H9 (cell line): ENCODE results near the gene MST1. TPM values are rescaled to one million over a fixed set of nuclear protein-coding genes. Genes with fewer than 3 reads are reported as not detected.
A peak's percentile ranks its signal among the peaks of the same experiment; 100 is the strongest.

ENCODE experiments used
- DNase-seq: peaks from one replicate; pipeline ENCODE4 v3.0.0-alpha.2; 2017
- H2AFZ ChIP-seq: one replicate; pipeline ENCODE4 v1.6.1; 2013; ENCODE audit warnings: mild to moderate bottlenecking, low read length, control low read depth, moderate library complexity
- H2AK5ac ChIP-seq: 2 replicates; pipeline ENCODE4 v1.6.1; 2013; ENCODE audit warnings: low read length, control low read depth, mixed read lengths; ENCODE audit not compliant: insufficient read length
- H2BK120ac ChIP-seq: one replicate; pipeline ENCODE4 v1.6.1; 2013; ENCODE audit warnings: low read depth, mild to moderate bottlenecking, low read length, control low read depth, inconsistent platforms; ENCODE audit not compliant: poor library complexity, severe bottlenecking
- H2BK12ac ChIP-seq: 2 replicates; pipeline ENCODE4 v1.6.1; 2013; ENCODE audit warnings: low read length, control low read depth, mixed read lengths, low read depth; ENCODE audit not compliant: insufficient read length
- H2BK15ac ChIP-seq: 2 replicates; pipeline ENCODE4 v1.6.1; 2013; ENCODE audit warnings: low read depth, low read length, control low read depth
- H2BK20ac ChIP-seq: one replicate; pipeline ENCODE4 v1.6.1; 2013; ENCODE audit warnings: low read depth, mild to moderate bottlenecking, low read length, control low read depth, inconsistent platforms; ENCODE audit not compliant: poor library complexity, severe bottlenecking
- H2BK5ac ChIP-seq: 2 replicates; pipeline ENCODE4 v1.6.1; 2013; ENCODE audit warnings: low read length, control low read depth, mixed read lengths; ENCODE audit not compliant: insufficient read length
- H3K14ac ChIP-seq: 2 replicates; pipeline ENCODE4 v1.6.1; 2013; ENCODE audit warnings: low read length, control low read depth; ENCODE audit not compliant: insufficient read depth
- H3K18ac ChIP-seq: 2 replicates; pipeline ENCODE4 v1.6.1; 2013; ENCODE audit warnings: low read depth, mild to moderate bottlenecking, mixed read lengths, low read length, control low read depth; ENCODE audit not compliant: insufficient read length
- H3K23ac ChIP-seq: 2 replicates; pipeline ENCODE4 v1.6.1; 2013; ENCODE audit warnings: low read length, control low read depth, mixed read lengths, low read depth; ENCODE audit not compliant: insufficient read length
- H3K23me2 ChIP-seq: 2 replicates; pipeline ENCODE4 v1.6.1; 2013; ENCODE audit warnings: low read depth, mild to moderate bottlenecking, mixed read lengths, low read length, control low read depth; ENCODE audit not compliant: insufficient read length, poor library complexity, severe bottlenecking
- H3K27ac ChIP-seq: 2 replicates; pipeline ENCODE4 v1.5.1; 2013; ENCODE audit warnings: low read length, control low read depth, mixed read lengths, low read depth; ENCODE audit not compliant: insufficient read length
- H3K27me3 ChIP-seq: 2 replicates; pipeline ENCODE4 v1.6.1; 2013; ENCODE audit warnings: low read length, control low read depth, inconsistent platforms; ENCODE audit not compliant: insufficient read depth
- H3K4ac ChIP-seq: 2 replicates; pipeline ENCODE4 v1.6.1; 2013; ENCODE audit warnings: low read depth, mild to moderate bottlenecking, control low read depth, inconsistent platforms, low read length, moderate library complexity
- H3K4me1 ChIP-seq: 2 replicates; pipeline ENCODE4 v1.6.1; 2013; ENCODE audit warnings: low read length, control low read depth, inconsistent platforms; ENCODE audit not compliant: insufficient read depth
- H3K4me2 ChIP-seq: 2 replicates; pipeline ENCODE4 v1.6.1; 2013; ENCODE audit warnings: low read length, control low read depth, mixed read lengths; ENCODE audit not compliant: insufficient read length, insufficient read depth
- H3K56ac ChIP-seq: 2 replicates; pipeline ENCODE4 v1.6.1; 2013; ENCODE audit warnings: low read depth, mild to moderate bottlenecking, mixed read lengths, low read length, control low read depth; ENCODE audit not compliant: insufficient read length
- H3K79me1 ChIP-seq: 2 replicates; pipeline ENCODE4 v1.6.1; 2013; ENCODE audit warnings: low read depth, mild to moderate bottlenecking, moderate library complexity, low read length, control low read depth, inconsistent platforms; ENCODE audit not compliant: insufficient read depth, poor library complexity, severe bottlenecking
- H3K79me2 ChIP-seq: 2 replicates; pipeline ENCODE4 v1.6.1; 2013; ENCODE audit warnings: low read length, control low read depth, inconsistent platforms; ENCODE audit not compliant: insufficient read depth
- H3K9ac ChIP-seq: 2 replicates; pipeline ENCODE4 v1.6.1; 2013; ENCODE audit warnings: low read length, control low read depth, mixed read lengths; ENCODE audit not compliant: insufficient read length; ENCODE audit errors: extremely low read depth
- H3K9me3 ChIP-seq: one replicate; pipeline ENCODE4 v1.6.1; 2013; ENCODE audit warnings: low read depth, low read length, inconsistent platforms; ENCODE audit not compliant: control insufficient read depth
- H3T11ph ChIP-seq: one replicate; pipeline ENCODE4 v1.6.1; 2013; ENCODE audit warnings: mild to moderate bottlenecking, low read length, control low read depth, inconsistent platforms
- H4K20me1 ChIP-seq: one replicate; pipeline ENCODE4 v1.6.1; 2013; ENCODE audit not compliant: control insufficient read depth, insufficient read length, insufficient read depth
- H4K5ac ChIP-seq: 2 replicates; pipeline ENCODE4 v1.6.1; 2013; ENCODE audit warnings: low read depth, mild to moderate bottlenecking, mixed read lengths, low read length, control low read depth; ENCODE audit not compliant: insufficient read length
- H4K8ac ChIP-seq: replicated peaks from 2 replicates; pipeline ENCODE4 v1.6.1; 2013; ENCODE audit warnings: low read length, control low read depth, mixed read lengths, low read depth; ENCODE audit not compliant: insufficient read length
- H4K91ac ChIP-seq: 2 replicates; pipeline ENCODE4 v1.6.1; 2013; ENCODE audit warnings: low read depth, mild to moderate bottlenecking, moderate library complexity, mixed read lengths, low read length, control low read depth; ENCODE audit not compliant: insufficient read length
- H3K27ac Mint-ChIP-seq, 3 experiments: 2 replicates in 2 of 3; 3 replicates in 1 of 3; pipeline ENCODE4 v1.8.0; 2020 to 2021; ENCODE audit warnings: mixed read lengths in 3 of 3, mild to moderate bottlenecking in 1 of 3, moderate library complexity in 1 of 3
- H3K27me3 Mint-ChIP-seq: 2 replicates; pipeline ENCODE4 v1.8.0; 2021; ENCODE audit warnings: low read depth, mild to moderate bottlenecking, moderate library complexity, mixed read lengths
- H3K36me3 Mint-ChIP-seq, 3 experiments: 2 replicates in 2 of 3; 3 replicates in 1 of 3; pipeline ENCODE4 v1.8.0; 2020 to 2021; ENCODE audit warnings: low read depth in 3 of 3, mixed read lengths in 3 of 3; ENCODE audit not compliant: insufficient read depth in 1 of 3
- H3K4me1 Mint-ChIP-seq, 2 experiments: 2 replicates each; pipeline ENCODE4 v1.8.0; 2020; ENCODE audit warnings: mixed read lengths in 2 of 2
- H3K4me3 Mint-ChIP-seq, 2 experiments: 2 replicates in 1 of 2; 3 replicates in 1 of 2; pipeline ENCODE4 v1.8.0; 2020 to 2021; ENCODE audit warnings: mild to moderate bottlenecking in 2 of 2, mixed read lengths in 2 of 2, moderate library complexity in 1 of 2
- H3K9me3 Mint-ChIP-seq, 2 experiments: 2 replicates in 1 of 2; 3 replicates in 1 of 2; pipeline ENCODE4 v1.8.0; 2020; ENCODE audit warnings: mild to moderate bottlenecking in 2 of 2, mixed read lengths in 2 of 2, moderate library complexity in 1 of 2
- WGBS: extraction: QIAGEN DNeasy Blood & Tissue Kit; methylation state at CpG from one replicate; pipeline ENCODE4 v1.1.7; 2013; ENCODE audit warnings: missing lambda C conversion rate, low lambda C conversion rate, mixed read lengths; ENCODE audit not compliant: insufficient read length; ENCODE audit errors: extremely low coverage; 5-methylcytosine and 5-hydroxymethylcytosine counted together
- total RNA-seq: library from RNA; stranded (reverse); gene quantifications from 2 replicates; pipeline ENCODE4 v1.2.1, GENCODE V29; 2021
- TF ChIP-seq, protein P1 (sequence below): fragments of 200-600 bp; sonication (generic); conservative IDR thresholded peaks from 3 replicates; pipeline ENCODE4 v1.8.0; 2021; ENCODE audit warnings: antibody characterized with exemption, mild to moderate bottlenecking

Gene MST1
- total RNA-seq, 1 experiment from 2014 or later, result 8.9 TPM

DNA sequence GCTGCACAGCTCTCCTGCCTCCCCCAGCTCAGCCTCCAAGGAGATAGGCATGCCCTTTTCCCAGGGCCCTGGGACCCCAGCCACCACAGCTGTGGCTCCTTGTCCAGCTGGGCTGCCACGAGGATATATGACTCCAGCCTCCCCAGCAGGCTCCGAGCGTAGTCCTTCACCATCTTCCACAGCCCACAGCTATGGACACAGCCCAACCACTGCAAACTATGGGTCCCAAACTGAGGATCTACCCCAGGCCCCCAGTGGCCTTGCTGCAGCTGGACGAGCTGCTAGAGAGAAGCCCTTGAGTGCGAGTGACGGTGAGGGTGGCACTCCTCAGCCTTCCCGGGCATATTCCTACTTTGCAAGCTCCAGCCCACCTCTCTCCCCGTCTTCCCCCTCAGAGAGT, 35.7 kb downstream of the MST1 start:
- H3K27ac Mint-ChIP-seq, result peak overlapping the region; percentile 57 to 79 (median 68); a peak in 3 of 7 replicates
- no peaks in the 10 kb centered on the region for H3K79me2 ChIP-seq

More for the DNA sequence above, 35.7 kb downstream of the MST1 start:
- no peak overlapping the region for H4K91ac ChIP-seq
- H3K4me2 ChIP-seq, result no peak overlapping the region
- no peak overlapping the region for H3K4ac ChIP-seq
- WGBS, result no CpG with 5 or more reads among the region's 8 CpGs
- no peak overlapping the region for H4K8ac ChIP-seq
- no peaks in the 10 kb centered on the region for H3K4me1 ChIP-seq
- Mint-ChIP-seq H3K4me1 (no peaks in the 10 kb centered on the region), H3K9me3 (no peaks in the 10 kb centered on the region), H3K27me3 (no peaks in the 10 kb centered on the region), H3K4me3 (no peak overlapping the region), H3K36me3 (no peaks in the 10 kb centered on the region; a peak in 1 of 7 replicates)
- H3K27ac ChIP-seq, result no peak overlapping the region
- no peaks in the 10 kb centered on the region for H4K20me1 ChIP-seq
- no peak overlapping the region for H2BK15ac ChIP-seq
- H2BK12ac ChIP-seq, result no peak overlapping the region
- H2BK20ac ChIP-seq, result no peak overlapping the region
- TF ChIP-seq, protein P1, sequence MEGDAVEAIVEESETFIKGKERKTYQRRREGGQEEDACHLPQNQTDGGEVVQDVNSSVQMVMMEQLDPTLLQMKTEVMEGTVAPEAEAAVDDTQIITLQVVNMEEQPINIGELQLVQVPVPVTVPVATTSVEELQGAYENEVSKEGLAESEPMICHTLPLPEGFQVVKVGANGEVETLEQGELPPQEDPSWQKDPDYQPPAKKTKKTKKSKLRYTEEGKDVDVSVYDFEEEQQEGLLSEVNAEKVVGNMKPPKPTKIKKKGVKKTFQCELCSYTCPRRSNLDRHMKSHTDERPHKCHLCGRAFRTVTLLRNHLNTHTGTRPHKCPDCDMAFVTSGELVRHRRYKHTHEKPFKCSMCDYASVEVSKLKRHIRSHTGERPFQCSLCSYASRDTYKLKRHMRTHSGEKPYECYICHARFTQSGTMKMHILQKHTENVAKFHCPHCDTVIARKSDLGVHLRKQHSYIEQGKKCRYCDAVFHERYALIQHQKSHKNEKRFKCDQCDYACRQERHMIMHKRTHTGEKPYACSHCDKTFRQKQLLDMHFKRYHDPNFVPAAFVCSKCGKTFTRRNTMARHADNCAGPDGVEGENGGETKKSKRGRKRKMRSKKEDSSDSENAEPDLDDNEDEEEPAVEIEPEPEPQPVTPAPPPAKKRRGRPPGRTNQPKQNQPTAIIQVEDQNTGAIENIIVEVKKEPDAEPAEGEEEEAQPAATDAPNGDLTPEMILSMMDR, result no peak
- H3T11ph ChIP-seq, result no peak overlapping the region
- no peak overlapping the region for H2BK5ac ChIP-seq
- no peaks in the 10 kb centered on the region for H3K9me3 ChIP-seq
- no peak overlapping the region for H3K18ac ChIP-seq
- DNase-seq, result no peak
- no peaks in the 10 kb centered on the region for H3K27me3 ChIP-seq
- H3K9ac ChIP-seq, result no peak overlapping the region
- no peak overlapping the region for H2AFZ ChIP-seq
- H3K79me1 ChIP-seq, result no peaks in the 10 kb centered on the region
- H4K5ac ChIP-seq, result no peak overlapping the region
- H3K23ac ChIP-seq, result no peak overlapping the region
- H3K56ac ChIP-seq, result no peak overlapping the region
- no peak overlapping the region for H2AK5ac ChIP-seq
- H2BK120ac ChIP-seq, result no peak overlapping the region
- H3K14ac ChIP-seq, result no peak overlapping the region; the same call in 1 of the 2 replicates
- H3K23me2 ChIP-seq, result no peaks in the 10 kb centered on the region
